Measurements from ENCODE around the gene IL16.
A peak's percentile ranks its signal among the peaks of the same experiment; 100 is the strongest.
"Not testable (repeated sequence)": the region's sequence is repeated elsewhere in the genome, so short reads cannot be mapped to it uniquely, and the experiment has no call there.

IL16 gene

DNA sequence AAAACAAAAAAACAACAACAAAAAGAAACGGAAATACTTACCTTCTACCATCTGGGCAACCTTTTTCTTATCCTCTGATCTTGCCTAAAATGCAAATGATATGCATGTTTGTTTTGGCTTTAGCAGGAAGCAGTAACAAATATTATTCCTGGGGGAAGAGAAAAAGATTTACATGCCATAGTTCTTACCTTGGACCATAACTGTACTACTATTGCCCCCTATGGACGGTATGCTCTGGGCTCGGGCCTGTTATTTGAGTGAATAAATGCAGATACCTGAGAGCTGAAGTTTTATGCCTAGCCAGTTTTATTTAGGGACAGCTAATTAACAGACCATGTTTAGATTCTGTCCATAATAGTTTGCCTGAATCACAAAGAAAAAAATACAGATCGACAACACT lies 139.9 kb downstream of the IL16 start:
- in situ Hi-C loops (cut with HindIII; ENCODE audit: low pct_ligation_motif_present, low pct_unique_long_range_greater_than_20kb, low sequenced_read_pairs) = no loop called here
- DNase-seq = peak; percentile 37

DNA sequence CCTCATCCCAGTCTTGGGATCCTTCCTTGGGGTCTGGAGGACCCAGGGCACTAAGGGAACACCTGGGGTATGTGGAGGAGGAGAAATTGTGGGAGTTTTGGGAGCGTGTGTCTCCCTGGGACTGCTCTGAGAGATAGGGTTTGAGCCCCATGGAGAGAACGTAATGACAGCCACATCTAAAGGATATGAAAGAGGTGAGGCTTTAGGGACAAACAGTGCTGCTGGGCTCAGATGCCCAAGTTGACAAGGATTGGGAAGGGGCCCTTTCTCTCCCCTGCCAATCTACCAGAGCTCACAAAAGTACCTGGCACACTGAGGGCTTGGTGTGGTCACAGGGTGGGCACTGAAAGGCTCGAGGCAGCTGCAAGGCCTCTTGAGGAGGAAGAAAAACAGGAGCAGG lies 140.6 kb downstream of the IL16 start:
- DNase-seq = no peak

DNA sequence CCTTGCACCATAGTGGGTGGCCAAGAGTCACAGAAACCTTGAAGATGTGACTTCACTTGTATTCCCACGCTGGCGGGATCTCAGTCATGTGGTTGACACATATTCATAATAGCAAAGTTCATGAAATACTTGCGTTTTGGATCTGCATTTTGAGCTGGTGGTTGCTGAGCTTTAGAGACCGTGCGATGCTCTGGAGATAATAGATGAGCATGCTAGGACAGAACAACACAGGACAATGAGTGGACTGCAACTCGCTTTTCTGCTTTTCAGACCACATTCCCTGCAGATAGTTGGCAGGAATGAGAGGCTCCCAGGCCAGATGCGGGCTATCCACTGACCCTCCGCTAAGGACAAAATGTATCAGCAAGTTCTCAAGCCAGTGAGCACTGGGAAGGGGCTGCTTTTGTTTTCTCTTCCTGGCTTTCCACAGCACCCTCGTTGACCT lies 141.1 kb downstream of the IL16 start:
- in situ Hi-C loops (cut with HindIII; ENCODE audit: low pct_ligation_motif_present, low pct_unique_long_range_greater_than_20kb, low sequenced_read_pairs) = no loop called here
- no peak for DNase-seq

More for the DNA sequence above, 140.6 kb downstream of the IL16 start:
- in situ Hi-C loops (cut with HindIII; ENCODE audit: low pct_ligation_motif_present, low pct_unique_long_range_greater_than_20kb, low sequenced_read_pairs) = no loop called here

- in situ Hi-C loops (cut with HindIII; ENCODE audit: low pct_ligation_motif_present, low pct_unique_long_range_greater_than_20kb, low sequenced_read_pairs) = no loop called here
- DNase-seq = no peak
Observed at GRCh38 chr15:81338170-81339007, 141.7 kb downstream of the IL16 start.

DNA sequence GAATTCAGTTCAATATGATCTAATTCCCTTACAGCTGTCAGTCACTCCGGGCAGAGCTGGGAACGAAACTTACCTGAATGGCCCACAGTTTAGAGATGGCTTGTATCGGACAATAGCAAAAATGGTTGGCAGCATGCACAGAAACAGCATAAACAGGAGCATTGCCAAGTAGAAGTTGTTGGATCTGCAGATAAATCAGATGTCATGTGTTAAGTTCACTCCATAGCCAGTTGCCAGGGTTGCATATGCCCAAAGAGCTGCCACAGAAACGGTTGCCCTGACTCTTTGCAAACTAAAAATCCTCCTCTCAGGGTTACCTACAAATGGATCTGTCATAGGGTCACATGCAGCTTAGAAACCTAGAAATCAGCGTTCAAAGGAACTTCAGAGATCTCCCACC lies 142.6 kb downstream of the IL16 start:
- in situ Hi-C loops (cut with HindIII; ENCODE audit: low pct_ligation_motif_present, low pct_unique_long_range_greater_than_20kb, low sequenced_read_pairs) = no loop called here
- DNase-seq = no peak

GRCh38 chr15:81339851-81340250 lies 143.2 kb downstream of the IL16 start:
- in situ Hi-C loops (cut with HindIII; ENCODE audit: low pct_ligation_motif_present, low pct_unique_long_range_greater_than_20kb, low sequenced_read_pairs) = no loop called here
- DNase-seq = no peak

- DNase-seq = no peak
Observed at GRCh38 chr15:81341351-81341750, 144.7 kb downstream of the IL16 start.

DNA sequence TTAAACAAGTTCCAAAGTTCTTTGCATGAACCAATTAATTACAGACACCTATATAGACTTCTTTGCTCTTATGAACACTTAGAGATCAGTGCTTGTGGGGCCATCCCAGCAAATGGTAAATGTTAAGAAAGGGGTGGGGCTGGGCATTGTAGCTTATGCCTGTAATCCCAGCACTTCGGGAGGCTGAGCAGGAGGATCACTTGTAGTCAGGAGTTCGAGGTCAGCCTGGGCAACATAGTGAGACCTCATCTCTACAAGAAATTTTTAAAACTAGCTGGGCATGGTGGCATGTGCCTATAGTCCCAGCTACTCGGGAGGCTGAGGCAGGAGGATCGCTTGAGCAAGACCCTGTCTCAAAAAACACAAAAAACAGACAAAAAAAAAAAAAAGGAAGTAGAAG lies 146.7 kb downstream of the IL16 start:
- no peak for DNase-seq
- in situ Hi-C loops (cut with HindIII; ENCODE audit: low pct_ligation_motif_present, low pct_unique_long_range_greater_than_20kb, low sequenced_read_pairs) = no loop called here

More at GRCh38 chr15:81341351-81341750, 144.7 kb downstream of the IL16 start:
- in situ Hi-C loops (cut with HindIII; ENCODE audit: low pct_ligation_motif_present, low pct_unique_long_range_greater_than_20kb, low sequenced_read_pairs) = no loop called here

GRCh38 chr15:81346611-81347010 lies 149.9 kb downstream of the IL16 start:
- DNase-seq = no peak
- in situ Hi-C loops (cut with HindIII; ENCODE audit: low pct_ligation_motif_present, low pct_unique_long_range_greater_than_20kb, low sequenced_read_pairs) = no loop called here

- DNase-seq = no peak
- in situ Hi-C loops (cut with HindIII; ENCODE audit: low pct_ligation_motif_present, low pct_unique_long_range_greater_than_20kb, low sequenced_read_pairs) = no loop called here
Observed at GRCh38 chr15:81347910-81348309, 151.2 kb downstream of the IL16 start.

- in situ Hi-C loops (cut with HindIII; ENCODE audit: low pct_ligation_motif_present, low pct_unique_long_range_greater_than_20kb, low sequenced_read_pairs); DNase-seq: not testable (repeated sequence)
Observed at GRCh38 chr15:81348691-81349090, 152.0 kb downstream of the IL16 start.

- no peak for DNase-seq
- in situ Hi-C loops (cut with HindIII; ENCODE audit: low pct_ligation_motif_present, low pct_unique_long_range_greater_than_20kb, low sequenced_read_pairs) = no loop called here
Observed at GRCh38 chr15:81349271-81349670, 152.6 kb downstream of the IL16 start.

- in situ Hi-C loops (cut with HindIII; ENCODE audit: low pct_ligation_motif_present, low pct_unique_long_range_greater_than_20kb, low sequenced_read_pairs) = no loop called here
- no peak for DNase-seq
Observed at GRCh38 chr15:81351651-81352050, 155.0 kb downstream of the IL16 start.

GRCh38 chr15:81356252-81356651 lies 159.6 kb downstream of the IL16 start:
- in situ Hi-C loops (cut with HindIII; ENCODE audit: low pct_ligation_motif_present, low pct_unique_long_range_greater_than_20kb, low sequenced_read_pairs) = no loop called here
- no peak for DNase-seq

- in situ Hi-C loops (cut with HindIII; ENCODE audit: low pct_ligation_motif_present, low pct_unique_long_range_greater_than_20kb, low sequenced_read_pairs) = no loop called here
- no peak for DNase-seq
Observed at GRCh38 chr15:81357180-81357686, 160.6 kb downstream of the IL16 start.

- in situ Hi-C loops (cut with HindIII; ENCODE audit: low pct_ligation_motif_present, low pct_unique_long_range_greater_than_20kb, low sequenced_read_pairs) = no loop called here
Observed at GRCh38 chr15:81358248-81358647, 161.6 kb downstream of the IL16 start.

GRCh38 chr15:81360491-81360890 lies 163.8 kb downstream of the IL16 start:
- DNase-seq = no peak
- in situ Hi-C loops (cut with HindIII; ENCODE audit: low pct_ligation_motif_present, low pct_unique_long_range_greater_than_20kb, low sequenced_read_pairs) = no loop called here

More at GRCh38 chr15:81358248-81358647, 161.6 kb downstream of the IL16 start:
- DNase-seq = no peak

DNA sequence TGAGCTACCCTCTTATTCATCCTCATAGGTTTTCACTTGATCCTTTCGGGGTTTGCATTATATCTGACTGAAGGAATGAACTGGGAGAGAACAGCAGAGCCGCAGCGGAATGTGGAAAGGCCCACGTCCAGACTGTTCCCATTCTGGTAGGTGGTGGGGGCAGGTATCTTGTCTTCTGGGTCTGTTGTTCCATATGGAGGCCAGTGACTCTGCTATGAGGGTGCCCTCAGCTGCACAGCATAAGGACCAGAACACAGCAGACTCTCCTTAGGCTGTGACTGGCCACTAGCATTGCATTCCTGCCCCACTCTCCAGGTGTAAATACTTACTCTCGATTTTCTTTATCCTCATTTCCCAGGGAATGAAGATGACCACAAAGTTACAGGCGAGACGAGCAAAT lies 165.2 kb downstream of the IL16 start:
- in situ Hi-C loops (cut with HindIII; ENCODE audit: low pct_ligation_motif_present, low pct_unique_long_range_greater_than_20kb, low sequenced_read_pairs) = no loop called here
- DNase-seq = no peak

- no peak for DNase-seq
- in situ Hi-C loops (cut with HindIII; ENCODE audit: low pct_ligation_motif_present, low pct_unique_long_range_greater_than_20kb, low sequenced_read_pairs) = no loop called here
Observed at GRCh38 chr15:81362790-81363189, 166.1 kb downstream of the IL16 start.

DNA sequence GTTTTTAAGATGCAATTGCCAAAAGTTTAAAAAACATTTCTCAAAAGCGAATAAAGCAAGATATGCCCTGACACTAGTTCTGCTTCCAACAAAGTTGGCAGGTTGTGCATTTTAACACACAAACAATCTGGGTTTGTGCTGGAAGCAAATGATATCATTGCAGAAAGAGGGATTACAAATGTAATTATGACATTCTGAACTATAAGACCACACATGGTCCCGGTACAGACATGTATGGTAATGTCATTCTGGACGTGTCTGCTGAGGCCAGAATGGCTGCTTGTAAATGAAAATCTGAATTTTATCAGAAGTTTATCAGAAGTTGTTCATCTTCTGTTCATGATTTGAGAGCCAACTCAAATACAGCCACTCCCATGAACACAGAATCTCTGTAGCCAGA lies 166.6 kb downstream of the IL16 start:
- in situ Hi-C loops (cut with HindIII; ENCODE audit: low pct_ligation_motif_present, low pct_unique_long_range_greater_than_20kb, low sequenced_read_pairs) = no loop called here
- no peak for DNase-seq
